Measurements from ENCODE around the gene RGS7. TPM values are rescaled to one million over a fixed set of nuclear protein-coding genes. Genes with fewer than 3 reads are reported as not detected.
"Not testable (repeated sequence)": the region's sequence is repeated elsewhere in the genome, so short reads cannot be mapped to it uniquely, and the experiment has no call there.

The RGS7 gene
- total RNA-seq, 1 donor from 2014 or later = under 0.01 TPM

DNA sequence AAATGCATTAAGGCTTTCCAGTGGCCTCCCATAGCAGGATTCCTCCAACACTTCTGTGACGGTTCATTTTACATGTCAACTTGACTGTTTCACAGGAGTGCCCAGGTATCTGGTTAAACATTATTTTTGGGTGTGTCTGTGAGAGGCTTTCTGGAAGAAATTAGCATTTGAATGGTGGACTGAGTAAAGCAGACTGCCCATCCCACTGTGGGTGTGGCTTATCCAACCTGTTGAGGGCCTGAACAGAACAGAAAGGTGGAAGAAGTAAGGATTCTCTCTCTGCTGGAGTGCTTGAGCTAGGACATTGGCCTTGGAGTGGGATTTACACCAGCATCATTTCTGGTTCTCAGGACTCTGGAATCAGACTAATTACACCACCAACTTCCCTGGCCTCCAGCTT lies 85.6 kb downstream of the RGS7 start:
- DNase-seq = no peak

DNA sequence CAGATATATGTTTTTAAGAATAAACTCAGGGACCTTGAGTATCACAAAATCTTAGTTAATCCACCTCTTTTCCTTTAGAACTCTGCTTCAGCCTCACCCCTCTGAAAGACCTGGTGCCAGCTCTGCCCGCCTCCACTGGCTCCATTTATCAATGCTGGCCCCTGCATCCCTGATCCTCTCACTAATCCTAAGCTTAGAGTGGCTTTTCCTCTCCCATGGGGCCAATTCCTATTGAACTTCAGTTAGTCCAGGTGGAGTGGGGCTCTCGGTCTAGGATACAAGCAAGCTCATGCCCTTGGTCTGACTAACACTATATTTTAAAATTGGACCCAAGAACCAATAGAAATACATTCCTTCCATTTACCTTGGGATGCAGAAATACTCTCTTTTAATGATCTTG lies 87.0 kb downstream of the RGS7 start:
- DNase-seq = no peak

DNA sequence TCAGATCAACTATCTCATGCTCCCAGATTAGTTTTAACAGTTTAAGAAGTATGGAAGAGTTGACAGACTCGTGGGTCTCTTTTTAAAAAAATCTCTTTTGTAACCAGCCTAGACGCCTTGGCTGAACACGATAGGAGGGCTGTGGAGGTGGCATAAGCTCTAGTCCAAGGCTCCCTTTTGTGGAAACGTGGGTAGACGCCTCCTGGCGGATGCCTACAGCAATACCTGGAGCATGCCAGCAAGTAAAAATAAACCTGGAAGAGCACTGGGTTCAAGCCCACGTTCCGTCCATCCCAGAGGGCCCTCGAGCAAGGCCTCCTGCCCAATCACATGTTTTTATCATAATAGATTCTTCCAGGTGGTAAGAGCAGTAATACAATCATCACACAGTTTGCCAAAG lies 87.9 kb downstream of the RGS7 start:
- DNase-seq = peak; percentile 32

- DNase-seq = no peak
Observed at GRCh38 chr1:241266121-241266520, 90.9 kb downstream of the RGS7 start.

DNA sequence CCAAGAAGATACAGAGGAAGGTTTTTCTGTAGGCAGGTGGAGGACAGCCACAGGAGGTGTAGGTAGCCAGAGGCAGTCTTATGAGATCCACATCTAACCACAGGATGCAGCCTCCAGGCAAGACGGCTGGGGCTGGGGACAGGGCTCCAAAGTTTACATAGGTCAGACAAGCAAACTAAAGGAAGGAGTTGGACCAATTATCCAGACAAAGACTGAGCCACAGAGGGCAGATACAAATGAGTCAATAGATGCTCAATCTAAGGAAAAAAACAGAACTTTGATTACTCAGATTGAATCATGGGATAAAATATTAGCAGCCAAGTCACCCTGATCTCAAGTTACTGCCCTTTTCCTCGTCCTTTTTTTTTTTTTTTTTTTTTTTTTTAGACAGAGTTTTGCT lies 91.6 kb downstream of the RGS7 start:
- DNase-seq = no peak

- DNase-seq = no peak
Observed at GRCh38 chr1:241263346-241263745, 93.7 kb downstream of the RGS7 start.

- DNase-seq = no peak
Observed at GRCh38 chr1:241253471-241253870, 103.5 kb downstream of the RGS7 start.

DNA sequence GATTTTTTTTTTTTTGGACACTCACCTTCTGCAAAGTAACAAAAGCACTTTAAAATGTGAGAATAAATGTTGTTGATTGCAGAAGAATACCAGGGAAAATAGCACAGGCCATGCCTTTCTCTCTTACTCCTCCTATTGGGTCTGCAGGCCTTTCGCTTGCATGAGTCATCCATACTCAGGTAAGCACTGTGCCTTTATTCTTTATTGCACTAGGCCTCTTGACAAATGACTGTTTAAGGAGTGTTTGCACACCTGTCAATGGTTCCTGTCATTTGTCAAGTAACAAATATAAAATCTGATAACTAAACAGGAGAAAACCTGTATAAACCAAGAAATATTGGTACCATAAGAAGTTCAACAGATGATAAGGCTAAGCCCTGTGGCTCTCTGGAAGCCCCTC lies 106.5 kb downstream of the RGS7 start:
- no peak for DNase-seq

DNA sequence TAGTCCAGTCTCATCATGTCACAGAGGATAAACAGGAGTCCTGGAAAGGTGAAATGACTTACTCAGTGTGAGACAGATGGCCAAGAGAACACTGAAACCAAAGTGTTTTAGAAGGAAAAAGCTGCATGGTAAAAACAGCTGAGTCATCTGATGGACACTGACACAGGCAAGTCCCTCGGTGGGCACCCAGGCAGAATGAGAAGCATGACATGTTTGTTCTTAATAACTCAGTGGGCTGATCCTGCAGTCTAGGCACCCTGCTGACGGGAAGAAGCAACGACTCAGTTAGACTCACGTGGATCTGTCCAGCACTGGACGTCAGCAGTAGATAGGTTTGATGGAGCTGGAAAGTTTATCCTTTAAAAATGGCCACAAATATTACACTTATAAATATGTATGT lies 116.9 kb downstream of the RGS7 start:
- DNase-seq = no peak

DNA sequence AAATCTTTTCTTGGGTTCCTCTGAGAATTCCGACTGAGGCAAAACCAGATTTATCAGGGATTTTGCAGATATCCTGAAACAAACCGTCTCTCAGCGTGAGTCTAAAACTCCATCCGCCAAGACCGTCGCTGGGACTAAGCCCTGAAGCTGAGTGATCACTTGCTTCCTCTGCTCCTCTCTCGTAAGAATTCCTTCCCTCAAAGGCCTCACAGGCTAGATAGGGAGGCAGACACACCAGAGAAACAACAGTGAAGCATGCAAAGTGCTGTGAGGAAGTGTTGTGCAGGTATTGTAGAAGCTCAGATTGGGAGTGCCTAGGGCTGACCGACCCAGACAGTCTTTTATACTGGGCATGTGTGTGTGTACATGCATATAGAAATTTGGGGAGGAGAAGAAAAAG lies 119.1 kb downstream of the RGS7 start:
- DNase-seq = no peak

DNA sequence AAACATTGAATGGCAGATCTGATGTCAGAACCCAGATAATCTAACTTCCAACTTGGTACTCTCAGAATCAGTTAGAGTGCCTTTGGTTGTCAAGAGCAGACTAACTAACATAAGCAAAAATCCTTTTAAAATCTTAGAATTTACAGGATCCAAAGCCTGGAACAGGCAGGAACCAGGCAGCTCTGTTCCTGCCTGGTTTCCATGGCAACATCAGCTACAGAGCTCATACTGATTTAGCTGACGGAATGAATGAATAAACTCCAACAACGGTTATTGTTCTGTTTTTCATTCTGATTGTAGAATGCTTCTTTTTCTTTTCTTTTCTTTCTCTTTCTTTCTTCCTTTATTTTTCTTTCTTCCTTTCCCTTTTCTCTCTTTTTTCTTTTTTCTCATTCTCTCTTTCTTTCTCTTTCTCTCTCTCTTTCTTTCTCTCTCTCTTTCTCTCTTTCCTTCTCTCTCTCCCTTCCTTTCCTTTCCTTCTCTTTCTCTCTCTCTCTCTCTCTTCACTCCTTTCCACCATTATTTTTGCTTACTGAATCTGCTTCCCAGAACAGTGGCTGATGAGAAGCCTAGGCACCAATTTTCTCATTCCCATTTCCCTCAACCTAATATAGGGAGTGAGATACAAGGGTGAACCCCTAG lies 121.6 kb downstream of the RGS7 start:
- peak; percentile 10 for DNase-seq

GRCh38 chr1:241229711-241230110 lies 127.3 kb downstream of the RGS7 start:
- DNase-seq = peak; percentile 2

- DNase-seq = peak; percentile 59
Observed at GRCh38 chr1:241229216-241229615, 127.8 kb downstream of the RGS7 start.

GRCh38 chr1:241228339-241228738 lies 128.7 kb downstream of the RGS7 start:
- DNase-seq = no peak

GRCh38 chr1:241225741-241226140 lies 131.3 kb downstream of the RGS7 start:
- peak; percentile 43 for DNase-seq

- not testable (repeated sequence) for DNase-seq
Observed at GRCh38 chr1:241224189-241224588, 132.8 kb downstream of the RGS7 start.

GRCh38 chr1:241222813-241223212 lies 134.2 kb downstream of the RGS7 start:
- DNase-seq = not testable (repeated sequence)

DNA sequence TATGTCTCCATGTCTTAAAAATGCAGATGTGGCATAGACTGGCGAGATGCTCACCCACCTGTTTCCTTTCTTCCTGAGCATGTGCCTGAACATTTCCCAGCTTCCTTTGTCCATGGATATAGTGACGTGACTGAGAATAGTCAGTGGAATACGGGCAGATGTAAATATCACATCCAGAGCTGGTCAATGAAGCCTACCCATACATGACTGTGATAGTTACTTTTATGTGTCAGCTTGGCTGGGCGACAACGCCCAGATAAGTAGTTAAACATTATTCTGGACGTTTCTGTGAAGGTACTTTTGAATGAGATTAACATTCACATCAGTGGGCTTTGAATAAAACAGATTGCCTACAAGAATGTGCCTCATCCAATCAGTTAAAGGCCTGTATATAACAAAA lies 135.7 kb downstream of the RGS7 start:
- peak; percentile 15 for DNase-seq

DNA sequence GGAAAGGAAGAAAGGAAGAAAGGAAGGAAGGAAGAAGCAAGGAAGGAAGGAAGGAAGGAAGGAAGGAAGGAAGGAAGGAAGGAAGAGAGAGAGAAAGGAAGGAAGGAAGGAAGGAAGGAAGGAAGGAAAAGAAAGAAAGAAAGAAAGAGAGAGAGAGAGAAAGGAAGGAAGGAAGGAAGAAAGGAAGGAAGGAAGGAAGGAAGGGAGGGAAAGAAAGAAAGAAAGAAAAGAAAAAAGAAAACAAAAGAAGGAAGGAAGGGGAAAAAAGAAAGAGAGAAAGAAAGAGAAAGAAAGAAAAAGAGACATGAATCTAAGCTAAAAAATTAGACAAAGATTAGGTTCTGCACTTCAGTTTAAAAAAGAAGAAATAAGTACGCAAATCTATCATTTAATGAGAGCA lies 136.1 kb downstream of the RGS7 start:
- DNase-seq = not testable (repeated sequence)

GRCh38 chr1:241219449-241219848 lies 137.6 kb downstream of the RGS7 start:
- no peak for DNase-seq

DNA sequence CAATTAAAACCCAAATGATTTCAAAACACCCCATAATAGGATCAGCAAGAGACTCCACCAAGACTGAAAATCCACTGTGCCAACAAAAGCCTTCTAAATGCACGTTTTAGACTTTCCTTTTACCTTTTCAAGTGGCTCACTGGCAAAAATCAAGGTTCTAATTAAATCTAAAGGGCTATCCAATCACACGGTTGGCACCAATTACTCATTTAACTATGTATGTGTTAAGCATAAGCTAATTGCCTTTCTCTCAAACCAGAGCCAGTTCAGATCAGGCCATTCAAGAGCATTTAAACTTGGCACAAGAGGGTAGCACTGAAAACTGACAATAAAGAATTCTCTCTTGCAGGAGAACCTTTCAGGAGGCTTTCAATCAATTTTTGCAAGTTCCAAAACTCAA lies 139.5 kb downstream of the RGS7 start:
- DNase-seq = no peak

- no peak for DNase-seq
Observed at GRCh38 chr1:241215683-241216082, 141.3 kb downstream of the RGS7 start.

DNA sequence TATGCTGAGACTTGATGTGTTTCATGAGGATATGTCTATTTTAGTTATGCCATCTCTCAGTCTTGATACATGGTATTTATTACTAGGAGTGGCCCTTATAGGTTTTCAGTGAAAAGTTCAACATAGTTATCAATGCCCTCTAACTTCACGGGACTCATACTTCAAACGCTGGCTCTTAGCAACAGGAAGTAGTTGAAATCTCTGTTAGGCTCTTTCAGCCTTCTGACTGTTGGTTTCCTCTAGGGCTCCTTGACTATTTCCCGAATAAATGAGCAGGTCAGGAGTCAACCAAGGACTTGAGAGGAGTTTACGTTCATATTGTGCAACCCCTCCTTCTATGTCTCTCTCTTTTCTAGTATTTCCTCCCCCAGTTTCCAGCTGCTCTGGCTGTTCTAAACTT lies 141.8 kb downstream of the RGS7 start:
- peak; percentile 34 for DNase-seq

GRCh38 chr1:241213139-241213538 lies 143.9 kb downstream of the RGS7 start:
- DNase-seq = no peak

- no peak for DNase-seq
Observed at GRCh38 chr1:241212628-241213027, 144.4 kb downstream of the RGS7 start.
